ENCODE data around the gene SIRT3. TPM values are rescaled to one million over a fixed set of nuclear protein-coding genes. Genes with fewer than 3 reads are reported as not detected.

The SIRT3 gene
- total and polyA plus RNA-seq, 2 of the 13 experiments (the other 11 are each of a cell fraction or from before 2014, with no cell fraction given): 15.1 to 18.2 TPM

DNA sequence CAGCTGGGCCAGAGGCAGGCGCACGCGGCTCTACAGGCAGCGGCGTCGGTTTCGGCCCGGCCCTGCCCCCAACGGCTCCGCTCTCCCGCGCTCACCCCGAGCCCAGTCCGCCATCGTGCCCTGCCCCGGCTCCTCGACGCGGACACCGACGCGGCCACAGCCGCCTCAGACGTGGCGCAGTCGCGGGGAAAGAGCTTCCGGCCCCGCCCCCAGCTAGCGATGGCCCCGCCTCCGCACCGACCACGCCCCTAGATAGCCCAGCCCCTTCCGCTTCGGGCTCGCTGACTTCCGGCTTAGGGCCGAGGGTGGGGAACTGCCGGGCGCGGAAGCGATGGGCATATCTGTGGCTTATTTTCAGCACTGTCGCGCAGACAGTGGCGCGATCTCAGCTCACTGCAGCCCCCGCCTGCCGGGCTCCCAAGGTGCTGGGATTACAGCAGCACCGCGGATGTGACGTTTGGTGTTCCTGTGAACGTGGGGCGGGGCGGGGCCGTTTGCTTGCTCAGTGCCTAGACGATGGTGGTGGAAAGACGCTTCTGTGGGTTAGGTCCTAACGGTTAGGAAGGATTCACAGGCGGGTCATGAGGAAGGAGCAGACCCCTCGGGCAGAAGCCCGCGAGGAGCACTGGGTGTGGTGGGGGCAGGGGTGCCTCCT is 28.8 kb downstream of the SIRT3 start, which contains the start of the genes BET1L and RIC8A (continued):
- TF ChIP-seq, protein P1, sequence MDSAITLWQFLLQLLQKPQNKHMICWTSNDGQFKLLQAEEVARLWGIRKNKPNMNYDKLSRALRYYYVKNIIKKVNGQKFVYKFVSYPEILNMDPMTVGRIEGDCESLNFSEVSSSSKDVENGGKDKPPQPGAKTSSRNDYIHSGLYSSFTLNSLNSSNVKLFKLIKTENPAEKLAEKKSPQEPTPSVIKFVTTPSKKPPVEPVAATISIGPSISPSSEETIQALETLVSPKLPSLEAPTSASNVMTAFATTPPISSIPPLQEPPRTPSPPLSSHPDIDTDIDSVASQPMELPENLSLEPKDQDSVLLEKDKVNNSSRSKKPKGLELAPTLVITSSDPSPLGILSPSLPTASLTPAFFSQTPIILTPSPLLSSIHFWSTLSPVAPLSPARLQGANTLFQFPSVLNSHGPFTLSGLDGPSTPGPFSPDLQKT (CRISPR knock-in tag; IDR thresholded peaks at IDR 0.05; ENCODE audit: borderline replicate concordance): peak; percentile 56; the same call in 1 of the 2 replicates
- TF ChIP-seq TBL1XR1 (IDR thresholded peaks at IDR 0.05; ENCODE audit: borderline replicate concordance, low read length, partially characterized antibody) (no peak), HOXA7 (CRISPR knock-in tag; IDR thresholded peaks at IDR 0.05) (no peak), ZNF234 (CRISPR knock-in tag; conservative IDR thresholded peaks at IDR 0.05) (peak; percentile 82; the same call in 1 of the 2 replicates), MXD4 (CRISPR knock-in tag; IDR thresholded peaks at IDR 0.05) (peak; percentile 79), STAT5B (CRISPR knock-in tag; IDR thresholded peaks at IDR 0.05) (no peak), ZFP82 (CRISPR knock-in tag; IDR thresholded peaks at IDR 0.05; ENCODE audit: borderline replicate concordance) (peak; percentile 94), CENPX (CRISPR knock-in tag; IDR thresholded peaks at IDR 0.05) (no peak), MIXL1 (CRISPR knock-in tag; IDR thresholded peaks at IDR 0.05) (no peak), SIN3A (IDR thresholded peaks at IDR 0.05; ENCODE audit: borderline replicate concordance, low read depth, low read length) (peak; percentile 81; the same call in 1 of the 2 replicates), RCOR2 (CRISPR knock-in tag; IDR thresholded peaks at IDR 0.05) (no peak), ZNF160 (CRISPR knock-in tag; IDR thresholded peaks at IDR 0.05) (peak; percentile 83), MEF2D (CRISPR knock-in tag; IDR thresholded peaks at IDR 0.05) (no peak), SAP130 (CRISPR knock-in tag; IDR thresholded peaks at IDR 0.05; ENCODE audit: low read depth) (peak; percentile 96), ZNF33A (CRISPR knock-in tag; IDR thresholded peaks at IDR 0.05; ENCODE audit: borderline replicate concordance) (no peak), HDAC6 (IDR thresholded peaks at IDR 0.05; ENCODE audit: low read depth, low read length) (no peak), NFE2L1 (CRISPR knock-in tag; IDR thresholded peaks at IDR 0.05; ENCODE audit: borderline replicate concordance) (no peak; the same call in 1 of the 2 replicates)
- TF ChIP-seq, protein P2, sequence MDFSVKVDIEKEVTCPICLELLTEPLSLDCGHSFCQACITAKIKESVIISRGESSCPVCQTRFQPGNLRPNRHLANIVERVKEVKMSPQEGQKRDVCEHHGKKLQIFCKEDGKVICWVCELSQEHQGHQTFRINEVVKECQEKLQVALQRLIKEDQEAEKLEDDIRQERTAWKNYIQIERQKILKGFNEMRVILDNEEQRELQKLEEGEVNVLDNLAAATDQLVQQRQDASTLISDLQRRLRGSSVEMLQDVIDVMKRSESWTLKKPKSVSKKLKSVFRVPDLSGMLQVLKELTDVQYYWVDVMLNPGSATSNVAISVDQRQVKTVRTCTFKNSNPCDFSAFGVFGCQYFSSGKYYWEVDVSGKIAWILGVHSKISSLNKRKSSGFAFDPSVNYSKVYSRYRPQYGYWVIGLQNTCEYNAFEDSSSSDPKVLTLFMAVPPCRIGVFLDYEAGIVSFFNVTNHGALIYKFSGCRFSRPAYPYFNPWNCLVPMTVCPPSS (IDR thresholded peaks at IDR 0.05): no peak
- TF ChIP-seq, protein P3, sequence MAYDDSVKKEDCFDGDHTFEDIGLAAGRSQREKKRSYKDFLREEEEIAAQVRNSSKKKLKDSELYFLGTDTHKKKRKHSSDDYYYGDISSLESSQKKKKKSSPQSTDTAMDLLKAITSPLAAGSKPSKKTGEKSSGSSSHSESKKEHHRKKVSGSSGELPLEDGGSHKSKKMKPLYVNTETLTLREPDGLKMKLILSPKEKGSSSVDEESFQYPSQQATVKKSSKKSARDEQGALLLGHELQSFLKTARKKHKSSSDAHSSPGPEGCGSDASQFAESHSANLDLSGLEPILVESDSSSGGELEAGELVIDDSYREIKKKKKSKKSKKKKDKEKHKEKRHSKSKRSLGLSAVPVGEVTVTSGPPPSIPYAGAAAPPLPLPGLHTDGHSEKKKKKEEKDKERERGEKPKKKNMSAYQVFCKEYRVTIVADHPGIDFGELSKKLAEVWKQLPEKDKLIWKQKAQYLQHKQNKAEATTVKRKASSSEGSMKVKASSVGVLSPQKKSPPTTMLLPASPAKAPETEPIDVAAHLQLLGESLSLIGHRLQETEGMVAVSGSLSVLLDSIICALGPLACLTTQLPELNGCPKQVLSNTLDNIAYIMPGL (CRISPR knock-in tag; IDR thresholded peaks at IDR 0.05; ENCODE audit: borderline replicate concordance in 1 of 2, low read depth in 1 of 2): peak; percentile 83 to 89
- TF ChIP-seq, protein P4, sequence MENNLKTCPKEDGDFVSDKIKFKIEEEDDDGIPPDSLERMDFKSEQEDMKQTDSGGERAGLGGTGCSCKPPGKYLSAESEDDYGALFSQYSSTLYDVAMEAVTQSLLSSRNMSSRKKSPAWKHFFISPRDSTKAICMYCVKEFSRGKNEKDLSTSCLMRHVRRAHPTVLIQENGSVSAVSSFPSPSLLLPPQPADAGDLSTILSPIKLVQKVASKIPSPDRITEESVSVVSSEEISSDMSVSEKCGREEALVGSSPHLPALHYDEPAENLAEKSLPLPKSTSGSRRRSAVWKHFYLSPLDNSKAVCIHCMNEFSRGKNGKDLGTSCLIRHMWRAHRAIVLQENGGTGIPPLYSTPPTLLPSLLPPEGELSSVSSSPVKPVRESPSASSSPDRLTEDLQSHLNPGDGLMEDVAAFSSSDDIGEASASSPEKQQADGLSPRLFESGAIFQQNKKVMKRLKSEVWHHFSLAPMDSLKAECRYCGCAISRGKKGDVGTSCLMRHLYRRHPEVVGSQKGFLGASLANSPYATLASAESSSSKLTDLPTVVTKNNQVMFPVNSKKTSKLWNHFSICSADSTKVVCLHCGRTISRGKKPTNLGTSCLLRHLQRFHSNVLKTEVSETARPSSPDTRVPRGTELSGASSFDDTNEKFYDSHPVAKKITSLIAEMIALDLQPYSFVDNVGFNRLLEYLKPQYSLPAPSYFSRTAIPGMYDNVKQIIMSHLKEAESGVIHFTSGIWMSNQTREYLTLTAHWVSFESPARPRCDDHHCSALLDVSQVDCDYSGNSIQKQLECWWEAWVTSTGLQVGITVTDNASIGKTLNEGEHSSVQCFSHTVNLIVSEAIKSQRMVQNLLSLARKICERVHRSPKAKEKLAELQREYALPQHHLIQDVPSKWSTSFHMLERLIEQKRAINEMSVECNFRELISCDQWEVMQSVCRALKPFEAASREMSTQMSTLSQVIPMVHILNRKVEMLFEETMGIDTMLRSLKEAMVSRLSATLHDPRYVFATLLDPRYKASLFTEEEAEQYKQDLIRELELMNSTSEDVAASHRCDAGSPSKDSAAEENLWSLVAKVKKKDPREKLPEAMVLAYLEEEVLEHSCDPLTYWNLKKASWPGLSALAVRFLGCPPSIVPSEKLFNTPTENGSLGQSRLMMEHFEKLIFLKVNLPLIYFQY (CRISPR knock-in tag; IDR thresholded peaks at IDR 0.05; ENCODE audit: borderline replicate concordance): no peak
- TF ChIP-seq, protein P5, sequence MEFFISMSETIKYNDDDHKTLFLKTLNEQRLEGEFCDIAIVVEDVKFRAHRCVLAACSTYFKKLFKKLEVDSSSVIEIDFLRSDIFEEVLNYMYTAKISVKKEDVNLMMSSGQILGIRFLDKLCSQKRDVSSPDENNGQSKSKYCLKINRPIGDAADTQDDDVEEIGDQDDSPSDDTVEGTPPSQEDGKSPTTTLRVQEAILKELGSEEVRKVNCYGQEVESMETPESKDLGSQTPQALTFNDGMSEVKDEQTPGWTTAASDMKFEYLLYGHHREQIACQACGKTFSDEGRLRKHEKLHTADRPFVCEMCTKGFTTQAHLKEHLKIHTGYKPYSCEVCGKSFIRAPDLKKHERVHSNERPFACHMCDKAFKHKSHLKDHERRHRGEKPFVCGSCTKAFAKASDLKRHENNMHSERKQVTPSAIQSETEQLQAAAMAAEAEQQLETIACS (CRISPR knock-in tag; IDR thresholded peaks at IDR 0.05): no peak
